ENCODE measurements around the gene BEST4. TPM values are rescaled to one million over a fixed set of nuclear protein-coding genes. Genes with fewer than 3 reads are reported as not detected.
A peak's percentile ranks its signal among the peaks of the same experiment; 100 is the strongest.
"Not testable (repeated sequence)": the region's sequence is repeated elsewhere in the genome, so short reads cannot be mapped to it uniquely, and the experiment has no call there.

The BEST4 gene
- total RNA-seq, 1 experiment from 2014 or later, result 1.3 TPM

- Histone ChIP-seq H3K4me3 (peak overlapping the region; percentile 52; the same call in 1 of the 2 replicates), H3K9me3 (ENCODE audit: insufficient read depth, low read depth) (no peaks in the 10 kb centered on the region), H3K79me2 (ENCODE audit: low read depth) (no peaks in the 10 kb centered on the region), H3F3A (ENCODE audit: insufficient read depth, low read depth) (peaks cover 42% of the 10 kb centered on the region), H3K36me3 (ENCODE audit: low read depth) (no peaks in the 10 kb centered on the region), H2AFZ (no peak overlapping the region), H3K27ac (peak overlapping the region; percentile 83), H3K9me2 (ENCODE audit: insufficient read depth) (no peaks in the 10 kb centered on the region), H3K27me3 (ENCODE audit: insufficient read depth, low read depth) (no peaks in the 10 kb centered on the region), H4K20me1 (ENCODE audit: insufficient read depth) (no peaks in the 10 kb centered on the region), H3K4me1 (replicated peaks; ENCODE audit: insufficient read depth) (peaks cover 31% of the 10 kb centered on the region), H3K4me2 (peak overlapping the region; percentile 96)
- intact Hi-C loops (cut with micrococcal nuclease; ENCODE audit: unreplicated experiment), result no loop called here
- TF ChIP-seq CTCF (conservative IDR thresholded peaks at IDR 0.05) (no peak), EZH2 (IDR thresholded peaks at IDR 0.05; ENCODE audit: low read depth) (no peak)
- ChIA-PET POLR2A (ENCODE audit: unreplicated experiment) (interaction anchor here (0.6 kb wide), 1 partner anchor 19 kb away, joined by 5 read pairs; no protein-coding TSS in a partner anchor), CTCF (no interaction called here)
- no peak for DNase-seq
- no TSS peak for BruUV-seq (replicated peaks)
These were observed 30.0 kb upstream of the BEST4 start for GRCh38 chr1:44817771-44818495.

- intact Hi-C loops (cut with micrococcal nuclease; ENCODE audit: unreplicated experiment), result no loop called here
- no peaks in the 10 kb centered on the region for H3K9me2 ChIP-seq (ENCODE audit: insufficient read depth)
- no peaks in the 10 kb centered on the region for H3K27me3 ChIP-seq (ENCODE audit: insufficient read depth, low read depth)
- H3K4me1 ChIP-seq (replicated peaks; ENCODE audit: insufficient read depth), result peaks cover 31% of the 10 kb centered on the region
- H3K9me3 ChIP-seq (ENCODE audit: insufficient read depth, low read depth), result no peaks in the 10 kb centered on the region
- H3K4me3 ChIP-seq, result no peak overlapping the region
- no peaks in the 10 kb centered on the region for H3K36me3 ChIP-seq (ENCODE audit: low read depth)
- POLR2A ChIA-PET (ENCODE audit: unreplicated experiment), result interaction anchor here (0.6 kb wide), 2 partner anchors 19 to 1574 kb away, joined by 5 to 9 read pairs; no protein-coding TSS in a partner anchor
- CTCF ChIA-PET, result no interaction called here
- H3F3A ChIP-seq (ENCODE audit: insufficient read depth, low read depth), result peaks cover 42% of the 10 kb centered on the region
- no peak overlapping the region for H3K27ac ChIP-seq
- H2AFZ ChIP-seq, result no peak overlapping the region
- BruUV-seq (replicated peaks), result no TSS peak
- H4K20me1 ChIP-seq (ENCODE audit: insufficient read depth), result no peaks in the 10 kb centered on the region
- H3K4me2 ChIP-seq, result no peak overlapping the region
- TF ChIP-seq CTCF (conservative IDR thresholded peaks at IDR 0.05), result no peak
- TF ChIP-seq EZH2 (IDR thresholded peaks at IDR 0.05; ENCODE audit: low read depth), result no peak
- H3K79me2 ChIP-seq (ENCODE audit: low read depth), result no peaks in the 10 kb centered on the region
- no peak for DNase-seq
These were observed 29.3 kb upstream of the BEST4 start for GRCh38 chr1:44817307-44817706.

GRCh38 chr1:44815926-44816325 lies 28.0 kb upstream of the BEST4 start:
- H3K27me3 ChIP-seq (ENCODE audit: insufficient read depth, low read depth); BruUV-seq (replicated peaks); CTCF ChIA-PET; H3K9me2 ChIP-seq (ENCODE audit: insufficient read depth); H3K36me3 ChIP-seq (ENCODE audit: low read depth); intact Hi-C loops (cut with micrococcal nuclease; ENCODE audit: unreplicated experiment); H3K79me2 ChIP-seq (ENCODE audit: low read depth); H3K4me3 ChIP-seq; H4K20me1 ChIP-seq (ENCODE audit: insufficient read depth); DNase-seq; H3K9me3 ChIP-seq (ENCODE audit: insufficient read depth, low read depth); H2AFZ ChIP-seq: not testable (repeated sequence)
- peaks cover 44% of the 10 kb centered on the region for H3K4me1 ChIP-seq (replicated peaks; ENCODE audit: insufficient read depth)
- POLR2A ChIA-PET (ENCODE audit: unreplicated experiment), result interaction anchor here (0.6 kb wide), 1 partner anchor 75 kb away, joined by 12 read pairs; no protein-coding TSS in a partner anchor
- 0 out of 2 replicates have a peak overlapping the region, but pooled peaks have one; percentile 44 for H3K4me2 ChIP-seq
- peak overlapping the region; percentile 52; the same call in 1 of the 2 replicates for H3K27ac ChIP-seq
- H3F3A ChIP-seq (ENCODE audit: insufficient read depth, low read depth), result peaks cover 43% of the 10 kb centered on the region

Measured in PC-9 (cell line).